Left renal pelvis (tissue), 4 donors: Measurements from ENCODE around the gene NUAK2. TPM values are rescaled to one million over a fixed set of nuclear protein-coding genes. Genes with fewer than 3 reads are reported as not detected.

Experiments
- DNase-seq, 4 donors: peaks; one replicate each; pipeline ENCODE4 v3.0.0-alpha.2; 2013; ENCODE audit warnings: low read depth in 4 of 4, low spot score in 3 of 4
- polyA plus RNA-seq, 4 donors: library from polyadenylated mRNA; unstranded; fragments of 120-200 nt; gene quantifications; one replicate each; pipeline ENCODE4 v1.2.1, GENCODE V29; 2013; ENCODE audit not compliant: insufficient read length in 4 of 4

NUAK2 gene
- polyA plus RNA-seq, 4 donors, result 1.1 to 13.5 (median 9.9) TPM

DNA sequence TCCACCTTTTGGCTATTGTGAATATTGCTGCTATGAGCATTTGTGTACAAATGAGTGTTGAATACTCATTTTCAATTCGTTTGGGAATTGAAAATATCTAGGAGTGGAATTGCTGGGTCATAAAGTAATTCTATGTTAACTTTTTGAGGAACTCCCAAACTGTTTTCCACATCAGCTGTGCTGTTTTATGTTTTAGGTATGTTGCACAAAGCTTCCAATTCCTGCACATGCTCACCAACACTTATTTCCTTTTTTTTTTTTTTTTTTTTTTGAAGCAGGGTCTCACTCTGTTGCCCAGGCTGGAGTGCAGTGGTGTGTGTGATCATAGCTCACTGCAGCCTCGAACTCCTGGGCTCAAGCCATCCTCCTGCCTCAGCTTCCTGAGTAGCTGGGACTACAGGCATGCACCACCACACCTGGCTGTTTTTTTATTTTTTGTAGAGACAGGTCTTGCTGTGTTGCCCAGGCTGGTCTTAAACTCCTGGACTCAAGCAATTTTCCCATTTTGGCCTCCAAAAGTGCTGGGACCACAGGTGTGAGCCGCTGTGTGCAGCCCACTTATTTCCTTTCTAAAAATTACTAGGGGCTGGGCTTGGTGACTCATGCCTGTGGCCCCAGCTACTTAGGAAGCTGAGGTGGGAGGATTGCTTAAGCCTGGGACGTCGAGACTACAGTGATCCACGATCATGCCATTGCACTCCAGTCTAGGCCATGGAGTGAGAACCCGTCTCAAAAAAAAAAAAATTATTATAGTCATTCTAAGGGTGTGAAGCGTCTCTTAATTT, 60.4 kb downstream of the NUAK2 start:
- DNase-seq, result no peak

DNA sequence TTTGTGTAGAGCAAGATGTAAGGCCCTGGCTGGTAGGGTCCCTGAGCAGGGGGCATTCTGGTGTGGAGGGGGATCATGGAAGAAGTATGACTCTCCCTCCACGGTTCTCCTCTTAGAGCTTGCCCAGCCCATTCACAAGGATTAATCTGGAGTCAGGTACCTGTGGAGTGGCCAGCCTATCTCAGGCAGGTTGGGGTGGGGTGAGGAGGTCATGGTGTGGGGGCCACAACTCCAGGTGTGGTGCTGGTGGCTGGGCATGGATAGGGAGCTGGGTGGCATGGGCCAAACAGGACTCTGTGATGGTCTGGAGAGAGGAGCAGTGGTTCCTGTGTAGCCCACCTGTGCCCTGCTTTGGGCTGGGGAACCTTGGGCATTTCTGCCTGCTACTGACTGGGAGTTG, 61.5 kb downstream of the NUAK2 start:
- DNase-seq, result no peak

DNA sequence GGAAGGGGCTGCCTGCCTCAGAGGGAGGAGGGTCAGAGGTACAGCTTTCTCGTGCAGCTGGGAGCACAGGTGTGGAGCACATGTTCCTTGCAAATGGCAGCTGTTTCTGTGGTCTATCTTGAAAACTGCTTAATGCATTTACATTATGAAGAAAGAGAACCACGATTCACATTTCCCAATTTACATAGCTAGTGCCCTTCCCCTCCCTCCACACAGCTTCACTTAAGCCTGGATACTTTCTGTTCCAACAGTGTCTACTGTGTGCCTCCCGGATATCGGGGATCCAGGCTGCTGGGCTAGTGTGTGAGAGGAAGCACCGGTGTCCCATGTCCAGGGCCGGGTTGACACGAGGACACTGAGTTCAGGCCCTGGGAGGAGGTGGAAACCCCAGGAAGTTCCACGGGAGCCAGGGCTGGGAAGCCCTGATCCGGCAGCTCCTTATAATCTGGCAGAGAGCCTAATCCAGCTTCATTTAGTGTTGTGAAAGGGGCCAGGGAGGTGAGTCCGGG, 62.2 kb downstream of the NUAK2 start:
- DNase-seq, result no peak

DNA sequence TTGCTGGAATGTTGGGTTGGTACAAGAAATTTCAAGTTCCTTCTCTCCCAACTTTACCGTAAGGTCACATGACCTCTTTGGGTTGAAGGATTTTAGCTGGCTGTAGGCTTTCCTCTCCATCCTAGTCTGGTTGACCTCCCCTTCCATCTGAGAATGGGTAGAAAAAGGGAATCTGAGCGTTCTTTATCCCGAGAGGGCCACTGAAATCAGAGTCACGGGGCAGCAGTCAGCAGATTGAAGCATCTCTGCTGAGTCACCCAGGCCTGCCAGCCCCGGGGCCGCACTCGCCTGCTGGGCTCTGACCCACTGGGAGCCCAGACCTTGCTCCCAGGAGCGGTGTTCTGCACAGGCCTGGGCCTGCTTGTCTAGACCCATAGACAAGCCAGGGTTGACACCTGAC, 62.8 kb downstream of the NUAK2 start:
- no peak for DNase-seq

DNA sequence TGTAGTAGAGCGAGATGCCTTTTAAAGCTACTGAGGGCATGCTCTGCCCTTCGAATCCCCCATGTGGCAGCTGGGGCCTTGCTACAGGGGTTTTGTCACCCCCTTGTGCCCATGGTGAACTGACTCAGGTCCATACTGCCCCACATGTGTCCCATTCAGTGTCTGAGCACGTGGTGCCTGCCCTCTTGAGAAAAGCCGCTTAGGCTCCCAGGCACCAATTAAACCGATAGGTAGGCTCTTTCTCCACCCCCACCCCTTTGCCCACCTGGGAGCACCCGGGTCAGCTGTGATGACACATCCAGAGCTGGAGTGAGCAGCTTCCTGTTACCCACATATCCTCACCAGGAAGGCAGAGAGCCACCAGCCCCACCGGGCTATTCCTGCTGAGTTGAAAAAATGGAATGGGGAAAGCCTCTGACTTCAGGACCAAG, 63.3 kb downstream of the NUAK2 start:
- DNase-seq, result no peak

DNA sequence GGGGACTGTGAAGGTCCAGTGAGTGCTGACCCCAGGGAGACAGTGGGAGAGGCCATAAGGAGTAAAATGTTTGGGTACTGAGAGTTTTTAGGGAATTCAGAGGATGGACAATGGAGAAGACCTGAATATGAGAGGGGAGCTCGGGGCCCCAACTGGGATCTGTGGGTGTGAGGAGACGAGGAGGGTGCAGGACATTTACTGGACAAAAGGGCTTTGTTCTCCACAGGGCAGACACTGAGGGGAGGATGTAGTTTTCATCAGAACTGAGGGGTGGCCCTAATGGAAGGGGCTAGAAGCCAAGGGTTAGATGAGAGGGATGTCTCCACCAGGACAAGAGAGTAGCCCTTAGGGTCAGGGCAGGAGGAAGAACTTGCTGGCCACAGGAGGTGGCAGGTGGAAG, 63.8 kb downstream of the NUAK2 start:
- no peak for DNase-seq

DNA sequence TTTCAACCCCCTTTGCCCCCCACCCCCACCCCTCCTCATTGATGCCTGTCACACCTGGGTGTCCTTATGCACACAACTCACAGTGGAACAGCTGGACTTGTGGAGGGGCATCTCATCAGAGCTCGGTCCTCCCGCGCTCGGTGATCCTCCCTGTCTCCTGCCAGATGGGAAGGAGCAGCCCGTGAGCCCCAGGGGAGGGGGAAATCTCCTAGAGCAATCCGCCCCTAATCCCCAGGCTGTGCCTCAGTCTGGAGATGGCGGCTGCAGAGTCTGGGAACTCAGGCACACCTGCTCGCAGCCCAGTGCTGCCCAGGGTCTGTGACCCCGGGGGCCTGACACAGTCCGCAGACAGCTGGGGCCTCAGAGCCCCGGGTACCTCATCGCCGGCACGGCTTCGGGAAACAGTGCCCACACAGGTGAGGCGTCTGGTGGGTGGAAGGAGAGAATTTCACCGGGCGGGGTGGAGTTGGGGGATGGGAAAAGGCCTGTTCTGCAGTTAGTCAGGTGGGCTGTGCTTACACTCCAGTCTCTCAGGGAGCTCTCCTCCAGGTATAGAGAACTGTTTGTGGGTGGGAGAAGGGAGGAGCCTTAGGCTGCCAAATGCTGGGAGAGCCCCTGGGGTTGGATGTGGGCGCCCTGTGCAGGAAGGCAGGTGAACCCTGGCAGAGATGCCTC, 64.5 kb downstream of the NUAK2 start:
- DNase-seq, result no peak

DNA sequence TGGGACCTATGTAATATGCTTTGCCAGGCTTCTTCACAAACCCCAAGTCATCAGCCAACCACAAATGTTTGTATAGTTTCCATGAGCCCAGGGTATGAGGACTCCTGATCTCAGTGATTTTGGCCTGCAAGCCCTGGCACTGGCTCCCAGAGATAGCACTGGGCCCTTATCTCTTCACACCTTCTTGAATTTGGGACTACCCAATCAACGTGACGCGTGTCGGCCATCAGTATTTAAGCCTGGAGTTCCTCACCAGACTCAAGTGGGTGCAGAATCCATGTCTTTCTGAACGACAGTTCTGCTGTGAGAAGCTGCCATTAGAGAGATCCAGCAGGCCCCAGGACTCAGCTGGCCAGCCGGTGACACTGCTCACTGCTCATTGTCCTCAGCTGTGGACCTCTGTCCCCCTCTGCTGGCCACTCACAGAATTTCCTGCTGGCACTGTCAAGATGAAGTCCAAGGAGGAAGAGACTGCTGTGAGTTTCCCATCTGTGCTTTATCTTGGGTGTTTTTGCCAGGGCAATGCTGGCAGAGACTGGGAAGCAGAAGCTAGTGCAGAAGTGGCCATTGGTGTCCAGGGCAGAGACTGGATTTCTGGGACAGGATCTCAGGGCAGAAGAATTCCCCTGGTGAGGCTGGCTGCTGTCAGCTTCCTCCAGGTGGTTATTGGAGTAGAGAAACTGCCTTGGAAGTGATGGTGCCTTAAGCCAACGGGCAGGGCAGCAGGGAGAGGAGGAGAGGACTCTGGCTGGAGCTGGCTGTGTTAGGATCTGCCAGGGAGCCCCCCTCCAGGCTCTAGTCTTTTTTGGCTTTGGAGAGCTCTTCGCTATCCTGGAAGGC, 65.4 kb downstream of the NUAK2 start:
- DNase-seq, result peak; percentile 63 to 74 (median 71)

Other genes with a start within 250 kb of the NUAK2 start
- 1 to 10 TPM; 2.9 to 5.1 (median 3.5) TPM for gene TMEM81, start 237.3 kb downstream of the NUAK2 start, polyA plus RNA-seq
- gene RBBP5, start 199.8 kb downstream of the NUAK2 start, polyA plus RNA-seq, result 10 to 100 TPM; 17.1 to 24.2 (median 19.2) TPM
- 10 to 100 TPM; 16.4 to 20.4 (median 17.5) TPM for gene DSTYK, start 110.0 kb downstream of the NUAK2 start, polyA plus RNA-seq
- 10 to 100 TPM in 1 of 4 donors, 1 to 10 TPM in 3; 6.3 to 18.4 (median 7.3) TPM for gene TMCC2, start 93.8 kb downstream of the NUAK2 start, polyA plus RNA-seq
- 1 to 10 TPM; 1.6 to 8.5 (median 2.1) TPM for gene KLHDC8A, start 35.2 kb upstream of the NUAK2 start, polyA plus RNA-seq
- gene LEMD1, start 100.3 kb upstream of the NUAK2 start, polyA plus RNA-seq, result 1 to 10 TPM in 3 of 4 donors, under 1 TPM in 1; 0.30 to 3.3 (median 2.7) TPM
- gene BLACAT1, start 134.3 kb upstream of the NUAK2 start, polyA plus RNA-seq, result 1 to 10 TPM in 3 of 4 donors, under 1 TPM in 1; 0.34 to 3.3 (median 2.4) TPM
- gene CDK18, start 182.9 kb upstream of the NUAK2 start, polyA plus RNA-seq, result 10 to 100 TPM; 14.1 to 40.3 (median 25.5) TPM